ENCODE results near the gene SH3TC1. TPM values are rescaled to one million over a fixed set of nuclear protein-coding genes. Genes with fewer than 3 reads are reported as not detected.

SH3TC1 gene
- total and polyA plus RNA-seq, 4 donors, result 6.5 to 34.6 (median 25.8) TPM

DNA sequence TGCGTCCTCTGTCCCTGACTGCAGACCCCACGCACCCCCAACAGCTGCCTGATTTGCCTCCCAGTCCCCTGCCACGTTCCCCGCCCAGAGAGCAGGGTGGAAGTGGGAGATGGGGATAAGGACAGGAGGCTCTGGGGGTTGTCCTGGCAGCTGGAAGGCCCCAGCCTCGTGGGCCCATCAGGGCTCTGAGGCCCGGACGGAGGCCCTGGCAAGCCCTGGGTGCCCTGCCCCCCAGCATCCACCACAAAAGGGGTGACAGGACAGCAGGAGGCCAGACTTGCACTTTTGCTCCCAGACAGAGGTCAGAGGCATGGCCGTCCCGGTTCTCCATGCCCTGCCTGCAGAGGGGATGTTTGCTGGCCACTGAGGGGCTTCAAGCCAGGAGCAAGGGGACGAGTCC, 4.7 kb downstream of the SH3TC1 start:
- 79% methylated on average over 10 of the region's 10 CpGs for WGBS
- TF ChIP-seq RAD21 (IDR thresholded peaks at IDR 0.05) (no peak), JUND (IDR thresholded peaks at IDR 0.05) (no peak), HNF4G (IDR thresholded peaks at IDR 0.05) (no peak), YY1 (IDR thresholded peaks at IDR 0.05) (no peak), TAF1 (conservative IDR thresholded peaks at IDR 0.05) (no peak), RXRA (IDR thresholded peaks at IDR 0.05) (no peak), SP1 (IDR thresholded peaks at IDR 0.05) (no peak), NR2F2 (IDR thresholded peaks at IDR 0.05) (no peak), FOXA2 (IDR thresholded peaks at IDR 0.05) (no peak), FOXA1 (IDR thresholded peaks at IDR 0.05) (no peak), HNF4A (conservative IDR thresholded peaks at IDR 0.05) (no peak), GABPA (IDR thresholded peaks at IDR 0.05 in 1 of 2, conservative IDR thresholded peaks at IDR 0.05 in 1 of 2) (no peak)
- TF ChIP-seq, protein P1, sequence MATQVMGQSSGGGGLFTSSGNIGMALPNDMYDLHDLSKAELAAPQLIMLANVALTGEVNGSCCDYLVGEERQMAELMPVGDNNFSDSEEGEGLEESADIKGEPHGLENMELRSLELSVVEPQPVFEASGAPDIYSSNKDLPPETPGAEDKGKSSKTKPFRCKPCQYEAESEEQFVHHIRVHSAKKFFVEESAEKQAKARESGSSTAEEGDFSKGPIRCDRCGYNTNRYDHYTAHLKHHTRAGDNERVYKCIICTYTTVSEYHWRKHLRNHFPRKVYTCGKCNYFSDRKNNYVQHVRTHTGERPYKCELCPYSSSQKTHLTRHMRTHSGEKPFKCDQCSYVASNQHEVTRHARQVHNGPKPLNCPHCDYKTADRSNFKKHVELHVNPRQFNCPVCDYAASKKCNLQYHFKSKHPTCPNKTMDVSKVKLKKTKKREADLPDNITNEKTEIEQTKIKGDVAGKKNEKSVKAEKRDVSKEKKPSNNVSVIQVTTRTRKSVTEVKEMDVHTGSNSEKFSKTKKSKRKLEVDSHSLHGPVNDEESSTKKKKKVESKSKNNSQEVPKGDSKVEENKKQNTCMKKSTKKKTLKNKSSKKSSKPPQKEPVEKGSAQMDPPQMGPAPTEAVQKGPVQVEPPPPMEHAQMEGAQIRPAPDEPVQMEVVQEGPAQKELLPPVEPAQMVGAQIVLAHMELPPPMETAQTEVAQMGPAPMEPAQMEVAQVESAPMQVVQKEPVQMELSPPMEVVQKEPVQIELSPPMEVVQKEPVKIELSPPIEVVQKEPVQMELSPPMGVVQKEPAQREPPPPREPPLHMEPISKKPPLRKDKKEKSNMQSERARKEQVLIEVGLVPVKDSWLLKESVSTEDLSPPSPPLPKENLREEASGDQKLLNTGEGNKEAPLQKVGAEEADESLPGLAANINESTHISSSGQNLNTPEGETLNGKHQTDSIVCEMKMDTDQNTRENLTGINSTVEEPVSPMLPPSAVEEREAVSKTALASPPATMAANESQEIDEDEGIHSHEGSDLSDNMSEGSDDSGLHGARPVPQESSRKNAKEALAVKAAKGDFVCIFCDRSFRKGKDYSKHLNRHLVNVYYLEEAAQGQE (IDR thresholded peaks at IDR 0.05), result no peak
- TF ChIP-seq, protein P2, sequence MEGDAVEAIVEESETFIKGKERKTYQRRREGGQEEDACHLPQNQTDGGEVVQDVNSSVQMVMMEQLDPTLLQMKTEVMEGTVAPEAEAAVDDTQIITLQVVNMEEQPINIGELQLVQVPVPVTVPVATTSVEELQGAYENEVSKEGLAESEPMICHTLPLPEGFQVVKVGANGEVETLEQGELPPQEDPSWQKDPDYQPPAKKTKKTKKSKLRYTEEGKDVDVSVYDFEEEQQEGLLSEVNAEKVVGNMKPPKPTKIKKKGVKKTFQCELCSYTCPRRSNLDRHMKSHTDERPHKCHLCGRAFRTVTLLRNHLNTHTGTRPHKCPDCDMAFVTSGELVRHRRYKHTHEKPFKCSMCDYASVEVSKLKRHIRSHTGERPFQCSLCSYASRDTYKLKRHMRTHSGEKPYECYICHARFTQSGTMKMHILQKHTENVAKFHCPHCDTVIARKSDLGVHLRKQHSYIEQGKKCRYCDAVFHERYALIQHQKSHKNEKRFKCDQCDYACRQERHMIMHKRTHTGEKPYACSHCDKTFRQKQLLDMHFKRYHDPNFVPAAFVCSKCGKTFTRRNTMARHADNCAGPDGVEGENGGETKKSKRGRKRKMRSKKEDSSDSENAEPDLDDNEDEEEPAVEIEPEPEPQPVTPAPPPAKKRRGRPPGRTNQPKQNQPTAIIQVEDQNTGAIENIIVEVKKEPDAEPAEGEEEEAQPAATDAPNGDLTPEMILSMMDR (IDR thresholded peaks at IDR 0.05; ENCODE audit: low read depth, low read length, missing input control), result no peak
- TF ChIP-seq, protein P3, sequence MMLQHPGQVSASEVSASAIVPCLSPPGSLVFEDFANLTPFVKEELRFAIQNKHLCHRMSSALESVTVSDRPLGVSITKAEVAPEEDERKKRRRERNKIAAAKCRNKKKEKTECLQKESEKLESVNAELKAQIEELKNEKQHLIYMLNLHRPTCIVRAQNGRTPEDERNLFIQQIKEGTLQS (IDR thresholded peaks at IDR 0.05), result no peak
- H3K27ac ChIP-seq (ENCODE audit: low read depth in 1 of 2, low read length in 2 of 2), result no peak overlapping the region
- H3K9ac ChIP-seq (ENCODE audit: low read depth in 1 of 2, low read length in 2 of 2), result no peak overlapping the region
- DNase-seq (ENCODE audit: low spot score), result no peak
- H3K27me3 ChIP-seq (ENCODE audit: control insufficient read depth in 4 of 4, insufficient read depth in 4 of 4, low read length in 3 of 4), result no peaks in the 10 kb centered on the region
- H3K9me3 ChIP-seq (ENCODE audit: control insufficient read depth in 4 of 4, low read length in 3 of 4), result no peaks in the 10 kb centered on the region
- H3K4me1 ChIP-seq (ENCODE audit: control insufficient read depth in 4 of 4, insufficient read depth in 4 of 4, low read length in 3 of 4), result peaks cover 22 to 45% (median 34%) of the 10 kb centered on the region in 4 donors
- no peak overlapping the region for H3K4me3 ChIP-seq (ENCODE audit: low read depth in 1 of 3, low read length in 3 of 3)
- H3K36me3 ChIP-seq (ENCODE audit: control insufficient read depth in 4 of 4, insufficient read depth in 3 of 4, low read depth in 1 of 4, low read length in 3 of 4), result peaks cover 2 to 21% (median 9%) of the 10 kb centered on the region in 4 donors

DNA sequence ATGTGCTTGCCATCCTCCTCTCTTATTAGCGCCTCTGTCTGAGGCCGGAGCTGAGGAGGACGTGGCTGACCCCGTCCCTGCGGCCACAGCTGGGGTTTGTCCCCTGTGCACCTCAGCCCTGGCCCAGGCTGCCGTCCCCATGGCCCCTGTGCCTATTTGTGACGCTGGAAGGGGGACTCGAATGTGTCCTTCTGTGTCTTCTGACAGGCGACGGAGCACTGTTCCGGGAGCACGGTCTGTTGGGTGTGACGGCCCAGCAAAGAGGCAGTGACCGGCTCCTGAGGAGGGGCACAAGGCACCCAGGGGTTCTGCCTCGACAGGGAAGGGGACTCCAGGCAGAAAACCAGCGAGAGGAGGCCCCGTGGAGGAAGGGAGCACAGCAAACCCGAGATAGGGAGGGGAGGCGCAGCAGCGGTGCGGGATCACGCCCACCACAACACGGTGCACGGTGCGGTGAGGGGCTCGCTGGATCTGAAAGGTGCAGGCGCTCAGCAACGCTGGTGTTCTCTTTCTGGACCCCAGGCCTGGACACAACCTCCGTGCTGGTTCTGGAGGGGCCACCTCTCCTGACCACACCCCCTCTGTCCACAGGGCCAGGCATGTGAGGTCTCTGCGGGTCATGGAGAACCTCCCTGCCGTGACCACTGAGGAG, 5.6 kb downstream of the SH3TC1 start:
- H3K4me1 ChIP-seq (ENCODE audit: control insufficient read depth in 4 of 4, insufficient read depth in 4 of 4, low read length in 3 of 4), result peaks cover 21 to 43% (median 31%) of the 10 kb centered on the region in 4 donors
- no peak for DNase-seq (ENCODE audit: low spot score)
- no peaks in the 10 kb centered on the region for H3K27me3 ChIP-seq (ENCODE audit: control insufficient read depth in 4 of 4, insufficient read depth in 4 of 4, low read length in 3 of 4)
- H3K9me3 ChIP-seq (ENCODE audit: control insufficient read depth in 4 of 4, low read length in 3 of 4), result no peaks in the 10 kb centered on the region
- WGBS, result 92% methylated on average over 31 of the region's 31 CpGs
- no peak overlapping the region for H3K4me3 ChIP-seq (ENCODE audit: low read depth in 1 of 3, low read length in 3 of 3)
- no peak overlapping the region for H3K9ac ChIP-seq (ENCODE audit: low read depth in 1 of 2, low read length in 2 of 2)
- no peak overlapping the region for H3K27ac ChIP-seq (ENCODE audit: low read depth in 1 of 2, low read length in 2 of 2)
- TF ChIP-seq, protein P1 (IDR thresholded peaks at IDR 0.05), result no peak
- H3K36me3 ChIP-seq (ENCODE audit: control insufficient read depth in 4 of 4, insufficient read depth in 3 of 4, low read depth in 1 of 4, low read length in 3 of 4), result peaks cover 4 to 25% (median 13%) of the 10 kb centered on the region in 4 donors
